GM19351 (cell line): ENCODE data around the gene ITSN1.
"Not testable (repeated sequence)": the region's sequence is repeated elsewhere in the genome, so short reads cannot be mapped to it uniquely, and the experiment has no call there.

Experiments
- ATAC-seq: cut with Tn5 transposase; IDR thresholded peaks from one replicate; pipeline ENCODE4 v1.9.1; 2021; ENCODE audit warnings: mild to moderate bottlenecking, moderate library complexity; ENCODE audit not compliant: unreplicated experiment

The ITSN1 gene

DNA sequence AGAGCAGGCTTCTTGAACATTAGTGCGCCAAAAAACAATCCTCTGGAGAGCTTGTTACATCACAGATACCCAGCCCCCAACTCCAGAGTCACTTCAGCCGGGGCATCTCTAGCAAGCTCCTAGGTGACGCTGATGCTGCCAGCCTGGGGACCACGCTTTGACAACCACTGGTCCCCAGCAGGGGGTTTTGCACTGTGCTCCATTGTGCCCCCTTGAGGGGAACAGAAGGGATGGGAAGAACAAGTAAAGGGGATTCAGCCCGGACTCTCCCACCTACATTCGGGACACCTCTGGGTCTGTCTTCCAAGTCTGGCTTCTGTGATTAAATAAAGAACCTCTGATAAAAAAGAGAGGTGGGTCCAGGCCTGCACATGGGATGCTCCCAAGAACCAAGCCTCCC lies 212.9 kb downstream of the ITSN1 start:
- ATAC-seq, result no peak

- no peak for ATAC-seq
Observed at GRCh38 chr21:33856893-33857527, 214.7 kb downstream of the ITSN1 start.

DNA sequence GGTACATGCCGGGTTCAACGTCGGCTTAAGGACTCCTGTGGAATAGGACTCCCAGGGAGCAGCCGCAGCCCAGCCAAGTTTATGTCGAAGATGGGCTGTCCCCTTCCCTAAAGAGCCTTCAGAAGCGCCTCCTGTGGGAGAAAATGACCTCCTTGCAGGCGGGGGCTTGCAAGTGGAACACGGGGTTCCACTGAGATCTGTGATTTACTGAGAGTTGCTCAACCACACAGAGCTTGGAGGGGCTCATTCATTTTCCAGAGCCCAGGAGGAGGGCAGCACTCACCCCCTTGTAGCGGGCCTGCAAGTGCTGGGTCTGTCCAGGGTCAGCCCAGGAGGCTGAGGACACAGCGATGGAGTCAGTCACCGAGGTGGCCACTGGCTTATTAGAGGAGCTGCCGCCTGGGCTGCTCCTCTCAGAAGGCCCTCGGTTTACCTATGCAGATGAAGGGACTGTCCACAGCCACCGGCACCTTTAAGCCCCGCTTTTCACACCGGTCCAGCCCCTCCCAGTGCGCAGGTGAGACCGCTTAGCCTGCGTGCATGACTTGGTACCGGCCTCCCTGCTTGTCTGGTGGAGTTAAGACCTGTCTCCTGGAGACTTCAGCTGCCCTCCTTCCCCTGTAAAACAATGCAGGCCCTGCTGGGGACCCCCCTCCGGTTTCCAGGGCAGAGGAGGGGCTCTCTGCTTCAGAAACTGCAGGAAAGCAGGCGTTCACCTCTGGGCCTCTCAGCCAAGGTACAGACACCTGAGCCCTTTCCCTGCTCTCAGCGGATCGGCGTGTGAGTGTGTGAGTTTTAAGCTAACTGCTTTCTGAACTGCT lies 215.8 kb downstream of the ITSN1 start:
- ATAC-seq, result no peak

DNA sequence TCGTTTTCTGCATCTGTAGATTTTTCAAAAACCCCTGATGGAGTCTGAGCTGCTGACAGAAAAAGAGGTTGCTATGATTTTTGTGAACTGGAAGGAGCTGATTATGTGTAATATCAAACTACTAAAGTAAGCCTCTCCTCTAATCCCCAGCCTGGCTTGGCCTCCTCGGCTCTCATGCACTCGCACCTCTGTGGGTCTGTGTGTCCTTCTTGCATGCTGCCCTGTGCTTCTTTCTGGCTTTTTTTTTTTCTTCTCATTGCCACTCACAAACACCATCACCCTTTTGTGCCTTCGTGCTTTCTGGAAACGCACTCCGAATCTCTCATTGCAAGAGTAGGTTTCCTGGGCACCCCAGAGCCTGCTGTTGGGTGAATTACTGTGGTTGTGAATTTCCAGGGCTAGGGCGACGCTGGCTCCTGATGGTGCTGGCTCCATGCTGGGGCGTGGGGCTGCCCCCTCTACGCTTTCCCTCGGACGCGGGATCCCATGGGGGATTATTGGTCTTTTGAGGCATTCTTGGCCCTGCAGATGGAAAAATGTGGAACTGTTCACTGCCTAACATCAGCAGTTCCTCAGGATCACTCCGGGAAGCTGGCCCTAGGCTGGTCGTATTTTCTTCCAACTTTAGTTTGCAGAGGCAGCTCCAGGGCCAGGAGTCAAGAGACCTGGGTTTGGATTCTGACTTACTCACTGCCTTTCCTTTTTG lies 216.5 kb downstream of the ITSN1 start:
- ATAC-seq, result no peak

- no peak for ATAC-seq
Observed at GRCh38 chr21:33859373-33860102, 217.2 kb downstream of the ITSN1 start.

DNA sequence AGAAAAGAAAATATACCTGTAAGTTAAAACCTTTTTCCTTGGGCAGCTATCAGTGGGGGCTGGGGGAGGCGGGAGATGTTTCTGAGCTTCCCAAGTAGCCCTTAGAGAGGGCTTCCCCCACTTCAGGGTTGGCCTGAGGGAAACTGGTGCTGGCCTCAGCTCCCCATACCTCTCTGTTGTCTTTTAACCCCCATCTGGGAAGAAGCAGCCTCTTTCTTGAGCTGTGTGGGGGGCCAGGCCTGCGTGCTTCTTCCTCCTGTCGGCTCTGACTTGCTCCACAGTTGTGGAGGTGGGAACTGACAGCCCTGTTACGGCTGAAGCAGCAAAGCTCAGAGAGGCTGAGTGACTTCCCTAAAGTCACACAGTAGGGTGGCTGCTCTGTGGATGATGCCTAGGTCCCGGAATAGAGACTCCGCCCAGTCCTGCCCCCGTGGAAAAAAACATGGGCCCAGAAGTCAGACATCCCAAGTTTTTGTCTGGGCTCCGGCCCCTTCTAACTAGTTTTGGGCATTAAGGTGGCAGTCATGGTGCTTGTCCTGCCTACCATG lies 218.1 kb downstream of the ITSN1 start:
- no peak for ATAC-seq

- ATAC-seq, result no peak
Observed at GRCh38 chr21:33861125-33861524, 218.8 kb downstream of the ITSN1 start.

DNA sequence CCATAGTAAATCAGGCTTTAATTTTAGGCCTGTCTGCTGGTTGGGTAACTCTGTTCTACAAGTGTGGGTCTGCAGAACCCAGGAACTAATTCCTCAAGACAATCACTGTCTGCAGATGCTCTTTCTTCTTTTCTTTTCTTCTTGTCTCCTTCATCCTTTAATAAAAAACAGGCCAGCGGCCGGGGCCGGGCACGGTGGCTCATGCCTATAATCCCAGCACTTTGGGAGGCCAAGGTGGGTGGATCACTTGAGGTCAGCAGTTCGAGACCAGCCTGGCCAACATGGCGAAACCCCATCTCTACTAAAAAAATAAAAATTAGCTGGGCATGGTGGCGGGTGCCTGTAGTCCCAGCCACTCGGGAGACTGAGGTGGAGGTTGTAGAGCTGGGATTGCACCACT lies 220.9 kb downstream of the ITSN1 start:
- not testable (repeated sequence) for ATAC-seq

GRCh38 chr21:33864150-33864549 lies 221.8 kb downstream of the ITSN1 start:
- no peak for ATAC-seq

GRCh38 chr21:33865176-33865575 lies 222.9 kb downstream of the ITSN1 start:
- no peak for ATAC-seq

DNA sequence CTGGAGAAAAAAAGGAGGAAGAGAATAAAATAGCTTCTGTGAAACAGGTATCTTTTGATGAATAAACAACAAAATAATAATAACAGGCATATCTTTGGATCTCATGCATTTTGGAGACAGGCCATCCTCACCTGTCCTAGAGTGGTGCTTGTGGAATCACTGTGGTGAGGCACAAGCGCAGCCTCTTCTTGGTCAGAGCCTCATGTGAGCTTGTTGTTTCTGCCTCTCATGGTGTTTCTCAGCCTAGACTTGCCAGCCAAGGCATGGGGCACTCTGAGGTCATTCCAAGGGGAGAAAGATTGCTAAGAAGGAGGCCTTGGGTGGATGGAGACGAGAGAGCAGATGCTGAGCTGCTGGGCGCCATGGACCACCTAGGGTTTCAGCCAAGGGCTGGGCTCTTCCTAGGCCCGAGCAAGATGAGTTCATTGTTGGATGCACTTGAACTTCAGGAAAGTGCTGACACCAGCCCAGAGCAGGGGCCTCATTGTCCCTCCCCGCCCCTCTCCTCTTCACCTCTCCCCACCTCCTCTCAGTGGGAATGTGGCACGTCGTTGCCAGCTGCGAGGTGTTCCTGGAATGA lies 223.8 kb downstream of the ITSN1 start:
- no peak for ATAC-seq

GRCh38 chr21:33866826-33867225 lies 224.5 kb downstream of the ITSN1 start:
- ATAC-seq, result no peak

GRCh38 chr21:33867868-33868267 lies 225.6 kb downstream of the ITSN1 start:
- ATAC-seq, result not testable (repeated sequence)

GRCh38 chr21:33869873-33870272 lies 227.6 kb downstream of the ITSN1 start:
- no peak for ATAC-seq

DNA sequence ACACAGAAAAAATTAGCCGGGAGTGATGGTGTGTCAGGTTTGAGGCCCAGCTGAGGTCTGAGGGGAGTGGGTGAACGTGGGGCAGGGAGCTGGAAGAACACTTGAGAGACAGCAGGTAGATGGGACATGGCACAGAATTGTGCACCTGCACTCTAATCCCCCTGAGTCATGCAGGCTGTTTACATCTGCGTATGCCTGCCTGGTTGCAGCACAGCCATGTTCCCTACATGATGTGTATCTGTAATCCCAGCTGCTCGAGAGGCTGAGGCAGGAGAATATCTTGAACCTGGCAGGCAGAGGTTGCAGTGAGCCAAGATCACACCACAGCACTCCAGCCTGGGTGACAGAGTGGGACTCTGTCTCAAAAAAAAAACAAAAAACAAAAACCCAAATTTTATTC lies 228.5 kb downstream of the ITSN1 start:
- ATAC-seq, result no peak

GRCh38 chr21:33871171-33871570 lies 228.9 kb downstream of the ITSN1 start:
- no peak for ATAC-seq

DNA sequence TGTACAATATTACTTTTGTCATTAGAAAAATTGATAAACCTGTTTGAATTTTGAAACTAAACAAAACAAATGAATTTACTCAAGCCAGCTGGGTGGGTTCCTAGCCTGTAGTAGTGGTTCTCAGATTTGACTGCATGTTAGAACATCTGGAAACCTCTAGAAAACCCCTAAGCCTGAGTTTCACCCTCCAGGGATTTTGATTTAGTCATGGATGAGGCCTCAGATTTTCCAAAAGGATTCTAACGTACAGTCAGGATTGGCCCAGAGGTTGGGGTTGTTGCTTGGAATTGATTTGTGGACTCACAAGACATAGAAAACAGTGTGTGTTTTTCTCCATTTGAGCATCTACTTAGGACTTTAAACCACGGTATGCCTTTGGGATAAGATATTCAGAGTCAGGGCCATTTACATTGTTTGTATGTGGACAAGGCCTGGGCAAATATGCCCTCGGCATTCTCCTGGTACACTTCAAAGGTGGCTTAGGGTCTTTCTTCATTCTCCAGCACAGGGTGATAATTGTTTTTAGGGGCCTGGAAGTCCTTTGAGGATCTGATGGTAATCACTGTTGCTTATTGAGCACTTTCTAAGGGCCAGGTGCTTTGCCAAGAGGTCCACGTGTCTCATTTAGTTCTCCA lies 230.7 kb downstream of the ITSN1 start:
- no peak for ATAC-seq

DNA sequence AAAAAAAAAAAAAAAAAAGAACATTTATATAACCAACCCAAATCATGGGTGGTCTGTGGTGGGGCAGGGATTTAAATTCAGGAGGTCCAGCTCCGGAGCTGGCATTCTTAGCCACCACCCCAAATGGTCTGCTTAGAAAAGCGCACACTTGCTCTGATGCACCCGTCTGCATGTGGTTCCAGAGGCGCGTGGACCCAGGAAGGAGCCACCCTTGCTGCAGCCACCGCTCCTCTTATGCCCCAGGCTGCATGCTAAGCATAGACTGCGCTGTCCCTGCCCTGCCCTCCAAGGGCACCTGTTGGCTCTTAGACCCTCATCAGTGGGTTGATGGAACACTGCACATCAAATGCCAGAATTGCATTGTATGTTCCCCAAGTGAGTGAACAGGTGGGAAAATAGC lies 231.9 kb downstream of the ITSN1 start:
- no peak for ATAC-seq

- ATAC-seq, result no peak
Observed at GRCh38 chr21:33875026-33875695, 232.9 kb downstream of the ITSN1 start.

- ATAC-seq, result no peak
Observed at GRCh38 chr21:33878824-33879223, 236.5 kb downstream of the ITSN1 start.
